Coronary artery (tissue), 2 donors: ENCODE data around the gene HOXA3.

Experiments
- DNase-seq: peaks from one replicate; pipeline ENCODE4 v3.0.0-alpha.2; 2017; ENCODE audit warnings: low spot score
- H3K27ac ChIP-seq, 2 donors: fragments of 200-600 bp; sonication (generic); one replicate each; pipeline ENCODE4 v1.5.1; 2016 to 2019
- H3K4me3 ChIP-seq: fragments of 200-600 bp; sonication (generic); 2 replicates; pipeline ENCODE4 v1.5.1; 2016; ENCODE audit warnings: mild to moderate bottlenecking, moderate library complexity
- TF ChIP-seq, protein P1 (sequence below): fragments of 200-600 bp; sonication (generic); IDR thresholded peaks from one replicate; pipeline ENCODE4 v1.5.1; 2019; ENCODE audit warnings: antibody characterized with exemption

HOXA3 gene

GRCh38 chr7:27093184-27093895, 59.0 kb downstream of the HOXA3 start:
- DNase-seq = no peak
- no peak overlapping the region for H3K4me3 ChIP-seq
- TF ChIP-seq, protein P1, sequence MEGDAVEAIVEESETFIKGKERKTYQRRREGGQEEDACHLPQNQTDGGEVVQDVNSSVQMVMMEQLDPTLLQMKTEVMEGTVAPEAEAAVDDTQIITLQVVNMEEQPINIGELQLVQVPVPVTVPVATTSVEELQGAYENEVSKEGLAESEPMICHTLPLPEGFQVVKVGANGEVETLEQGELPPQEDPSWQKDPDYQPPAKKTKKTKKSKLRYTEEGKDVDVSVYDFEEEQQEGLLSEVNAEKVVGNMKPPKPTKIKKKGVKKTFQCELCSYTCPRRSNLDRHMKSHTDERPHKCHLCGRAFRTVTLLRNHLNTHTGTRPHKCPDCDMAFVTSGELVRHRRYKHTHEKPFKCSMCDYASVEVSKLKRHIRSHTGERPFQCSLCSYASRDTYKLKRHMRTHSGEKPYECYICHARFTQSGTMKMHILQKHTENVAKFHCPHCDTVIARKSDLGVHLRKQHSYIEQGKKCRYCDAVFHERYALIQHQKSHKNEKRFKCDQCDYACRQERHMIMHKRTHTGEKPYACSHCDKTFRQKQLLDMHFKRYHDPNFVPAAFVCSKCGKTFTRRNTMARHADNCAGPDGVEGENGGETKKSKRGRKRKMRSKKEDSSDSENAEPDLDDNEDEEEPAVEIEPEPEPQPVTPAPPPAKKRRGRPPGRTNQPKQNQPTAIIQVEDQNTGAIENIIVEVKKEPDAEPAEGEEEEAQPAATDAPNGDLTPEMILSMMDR = no peak
- H3K27ac ChIP-seq = no peak overlapping the region

- H3K4me3 ChIP-seq = no peak overlapping the region
- no peak for DNase-seq
- no peak overlapping the region for H3K27ac ChIP-seq
- TF ChIP-seq, protein P1 = no peak
Measured at GRCh38 chr7:27092819-27093110, 59.6 kb downstream of the HOXA3 start.

GRCh38 chr7:27091941-27092818, 60.2 kb downstream of the HOXA3 start:
- no peak for DNase-seq
- H3K4me3 ChIP-seq = no peak overlapping the region
- H3K27ac ChIP-seq = no peak overlapping the region
- TF ChIP-seq, protein P1 = no peak

- no peak overlapping the region for H3K4me3 ChIP-seq
- TF ChIP-seq, protein P1 = no peak
- no peak overlapping the region for H3K27ac ChIP-seq
- no peak for DNase-seq
Measured at GRCh38 chr7:27091105-27091504, 61.3 kb downstream of the HOXA3 start.

- TF ChIP-seq, protein P1 = no peak
- Histone ChIP-seq H3K4me3 (peak overlapping the region; percentile 12), H3K27ac (no peak overlapping the region)
- no peak for DNase-seq
Measured at GRCh38 chr7:27088002-27088922, 64.1 kb downstream of the HOXA3 start.

- Histone ChIP-seq H3K4me3 (no peak overlapping the region), H3K27ac (no peak overlapping the region)
- no peak for DNase-seq
- TF ChIP-seq, protein P1 = no peak
Measured at GRCh38 chr7:27083646-27084045, 68.7 kb downstream of the HOXA3 start.
